Stimulated activated naive CD8-positive, alpha-beta T cell treated with anti-CD3 and anti-CD28 coated beads, Interleukin-15, Interleukin-2, amounts not matched to agents 100 U/mL and 50 U/mL, for 24 hours (primary cell): Measurements from ENCODE around the gene FHIP1A.
A peak's percentile ranks its signal among the peaks of the same experiment; 100 is the strongest.
"Not testable (repeated sequence)": the region's sequence is repeated elsewhere in the genome, so short reads cannot be mapped to it uniquely, and the experiment has no call there.

Experiments used
- ATAC-seq: fragments of 150-1000 bp; cut with Tn5 transposase; one replicate; pipeline ENCODE4 v1.10.0; 2021
- DNase-seq: peaks from one replicate; pipeline ENCODE4 v3.0.0; 2021

Gene FHIP1A

GRCh38 chr4:151408630-151409469 lies at the start of gene FHIP1A:
TSS of gene FHIP1A (plus strand) at chr4:151409176. CDS start at chr4:151566260, 157,084 bp downstream.
- ATAC-seq (peak; percentile 90), DNase-seq (peak; percentile 78)

GRCh38 chr4:151359576-151359975 lies 49.4 kb upstream of the FHIP1A start:
- ATAC-seq = no peak

GRCh38 chr4:151361126-151361525 lies 47.9 kb upstream of the FHIP1A start:
- DNase-seq (no peak), ATAC-seq (no peak)

More at GRCh38 chr4:151359576-151359975, 49.4 kb upstream of the FHIP1A start:
- DNase-seq = no peak

GRCh38 chr4:151361966-151362365 lies 47.0 kb upstream of the FHIP1A start:
- no peak for ATAC-seq
- DNase-seq = no peak

GRCh38 chr4:151362404-151363164 lies 46.4 kb upstream of the FHIP1A start:
- ATAC-seq (peak; percentile 98), DNase-seq (peak; percentile 83)

- DNase-seq (no peak), ATAC-seq (no peak)
Observed at GRCh38 chr4:151376540-151376939, 32.4 kb upstream of the FHIP1A start.

GRCh38 chr4:151389311-151389710 lies 19.7 kb upstream of the FHIP1A start:
- DNase-seq (no peak), ATAC-seq (no peak)

GRCh38 chr4:151389799-151390198 lies 19.2 kb upstream of the FHIP1A start:
- not testable (repeated sequence) for DNase-seq, ATAC-seq

GRCh38 chr4:151395873-151396272 lies 13.1 kb upstream of the FHIP1A start:
- no peak for ATAC-seq
- DNase-seq = no peak

- no peak for DNase-seq
Observed at GRCh38 chr4:151400343-151400742, 8.6 kb upstream of the FHIP1A start.

GRCh38 chr4:151401739-151402138 lies 7.2 kb upstream of the FHIP1A start:
- no peak for ATAC-seq

More at GRCh38 chr4:151400343-151400742, 8.6 kb upstream of the FHIP1A start:
- no peak for ATAC-seq

GRCh38 chr4:151402145-151402865 lies 6.7 kb upstream of the FHIP1A start:
- no peak for DNase-seq
- ATAC-seq = no peak

More at GRCh38 chr4:151401739-151402138, 7.2 kb upstream of the FHIP1A start:
- no peak for DNase-seq

- ATAC-seq (no peak), DNase-seq (no peak)
Observed at GRCh38 chr4:151403656-151404055, 5.3 kb upstream of the FHIP1A start.

GRCh38 chr4:151404802-151405201 lies 4.2 kb upstream of the FHIP1A start:
- not testable (repeated sequence) for DNase-seq, ATAC-seq

GRCh38 chr4:151407018-151407417 lies 2.0 kb upstream of the FHIP1A start:
- no peak for ATAC-seq

GRCh38 chr4:151407466-151408379 lies 1.3 kb upstream of the FHIP1A start:
- peak; percentile 21 for ATAC-seq
- DNase-seq = peak; percentile 52

More at GRCh38 chr4:151407018-151407417, 2.0 kb upstream of the FHIP1A start:
- DNase-seq = no peak

- ATAC-seq (peak; percentile 5), DNase-seq (peak; percentile 5)
Observed at GRCh38 chr4:151408380-151408629, 671 bp upstream of the FHIP1A start.

GRCh38 chr4:151409470-151410313 lies 716 bp downstream of the FHIP1A start:
- DNase-seq (peak; percentile 6), ATAC-seq (no peak)

- DNase-seq (no peak), ATAC-seq (no peak)
Observed at GRCh38 chr4:151415978-151416377, 7.0 kb downstream of the FHIP1A start.

GRCh38 chr4:151417164-151417571 lies 8.2 kb downstream of the FHIP1A start:
- no peak for ATAC-seq
- DNase-seq = no peak
